HS-5 (cell line): ENCODE data around the gene SUPT5H.

ENCODE experiments used
- DNase-seq: peaks from one replicate; pipeline ENCODE4 v3.0.0-alpha.2; 2012; ENCODE audit warnings: low read depth

Gene SUPT5H

GRCh38 chr19:39497701-39497995 is 52.3 kb downstream of the SUPT5H start:
- DNase-seq = no peak

- DNase-seq = no peak
Measured at GRCh38 chr19:39497996-39498797, 52.8 kb downstream of the SUPT5H start.

GRCh38 chr19:39498798-39499642 is 53.6 kb downstream of the SUPT5H start, which contains the start of gene DLL3:
Gene DLL3 (plus strand): TSS chr19:39498947. CDS start chr19:39498975, 28 bp downstream.
- DNase-seq = no peak

GRCh38 chr19:39499932-39500331 is 54.5 kb downstream of the SUPT5H start:
- no peak for DNase-seq

GRCh38 chr19:39500543-39500942 is 55.2 kb downstream of the SUPT5H start:
- DNase-seq = no peak

GRCh38 chr19:39501340-39501739 is 56.0 kb downstream of the SUPT5H start:
- no peak for DNase-seq

GRCh38 chr19:39502640-39503417 is 57.4 kb downstream of the SUPT5H start:
- DNase-seq = no peak

GRCh38 chr19:39506598-39506943 is 61.2 kb downstream of the SUPT5H start:
- DNase-seq = no peak

- DNase-seq = peak; percentile 42
Measured at GRCh38 chr19:39506944-39507714, 61.7 kb downstream of the SUPT5H start.

- no peak for DNase-seq
Measured at GRCh38 chr19:39507715-39508364, 62.5 kb downstream of the SUPT5H start.

GRCh38 chr19:39508629-39509028 is 63.2 kb downstream of the SUPT5H start:
- no peak for DNase-seq

GRCh38 chr19:39509233-39509632 is 63.9 kb downstream of the SUPT5H start:
- DNase-seq = no peak

- DNase-seq = no peak
Measured at GRCh38 chr19:39512988-39513387, 67.6 kb downstream of the SUPT5H start.

- DNase-seq = no peak
Measured at GRCh38 chr19:39514840-39515550, 69.6 kb downstream of the SUPT5H start, which contains the start of gene SELENOV. Gene SELENOV (plus strand): TSS chr19:39515139. CDS start chr19:39515213, 74 bp downstream.

- DNase-seq = no peak
Measured at GRCh38 chr19:39515551-39516191, 70.3 kb downstream of the SUPT5H start.

GRCh38 chr19:39516270-39516669 is 70.9 kb downstream of the SUPT5H start:
- no peak for DNase-seq

- no peak for DNase-seq
Measured at GRCh38 chr19:39517432-39517831, 72.0 kb downstream of the SUPT5H start.

- no peak for DNase-seq
Measured at GRCh38 chr19:39518458-39518857, 73.1 kb downstream of the SUPT5H start.

GRCh38 chr19:39518975-39519374 is 73.6 kb downstream of the SUPT5H start:
- no peak for DNase-seq
